DOHH2 (cell line): Measurements from ENCODE around the gene MRPL49.

ENCODE experiments used
- H3F3A ChIP-seq: fragments of 200-600 bp; sonication (generic), shearing (Covaris generic); 2 replicates; pipeline ENCODE4 v1.6.0; 2016; ENCODE audit warnings: antibody characterized with exemption, mild to moderate bottlenecking; ENCODE audit not compliant: control insufficient read depth, insufficient read depth
- H3K27ac ChIP-seq: fragments of 200-600 bp; sonication (generic); 2 replicates; pipeline ENCODE4 v1.5.1; 2014; ENCODE audit warnings: low read depth, mild to moderate bottlenecking, low read length, moderate library complexity
- H3K27me3 ChIP-seq: fragments of 200-600 bp; sonication (generic); 2 replicates; pipeline ENCODE4 v1.6.1; 2014; ENCODE audit warnings: mild to moderate bottlenecking, low read length, mixed read lengths; ENCODE audit not compliant: control insufficient read depth
- H3K36me3 ChIP-seq: fragments of 200-600 bp; sonication (generic); 2 replicates; pipeline ENCODE4 v1.6.1; 2014; ENCODE audit warnings: mild to moderate bottlenecking, low read length, moderate library complexity, mixed read lengths; ENCODE audit not compliant: control insufficient read depth
- H3K4me1 ChIP-seq: fragments of 200-600 bp; sonication (generic); 2 replicates; pipeline ENCODE4 v1.6.1; 2014; ENCODE audit warnings: mild to moderate bottlenecking, low read length, mixed read lengths; ENCODE audit not compliant: control insufficient read depth
- H3K4me2 ChIP-seq: fragments of 200-600 bp; sonication (generic); 2 replicates; pipeline ENCODE4 v1.6.0; 2014; ENCODE audit warnings: mild to moderate bottlenecking, low read length, moderate library complexity
- H3K4me3 ChIP-seq: fragments of 200-600 bp; sonication (generic); 2 replicates; pipeline ENCODE4 v1.5.1; 2014; ENCODE audit warnings: mild to moderate bottlenecking, low read length, mixed read lengths
- H3K79me2 ChIP-seq: fragments of 200-600 bp; sonication (generic); 2 replicates; pipeline ENCODE4 v1.6.1; 2014; ENCODE audit warnings: mild to moderate bottlenecking, low read length, mixed read lengths; ENCODE audit not compliant: control insufficient read depth
- H3K9me2 ChIP-seq: fragments of 200-600 bp; sonication (generic); replicated peaks from 2 replicates; pipeline ENCODE4 v1.6.1; 2014; ENCODE audit warnings: mild to moderate bottlenecking, low read length, mixed read lengths; ENCODE audit not compliant: control insufficient read depth
- H3K9me3 ChIP-seq: fragments of 200-600 bp; sonication (generic); 2 replicates; pipeline ENCODE4 v1.6.1; 2014; ENCODE audit warnings: antibody characterized with exemption, low read length, mixed read lengths; ENCODE audit not compliant: control insufficient read depth, insufficient read depth
- H4K20me1 ChIP-seq: fragments of 200-600 bp; sonication (generic); 2 replicates; pipeline ENCODE4 v1.6.0; 2014; ENCODE audit warnings: low read depth, mild to moderate bottlenecking, antibody characterized with exemption, low read length, moderate library complexity; ENCODE audit not compliant: control insufficient read depth, insufficient read depth
- CTCF ChIP-seq: fragments of 200-600 bp; sonication (generic); IDR thresholded peaks from one replicate; pipeline ENCODE4 v1.5.1; 2014; ENCODE audit warnings: antibody characterized with exemption, mild to moderate bottlenecking, low read depth, low read length; ENCODE audit not compliant: poor library complexity, severe bottlenecking
- EZH2phosphoT487 ChIP-seq: fragments of 200-600 bp; sonication (generic); IDR thresholded peaks from 2 replicates; pipeline ENCODE4 v1.6.1; 2017; ENCODE audit warnings: borderline replicate concordance, mild to moderate bottlenecking, antibody characterized with exemption, low read length, moderate library complexity, mixed read lengths

MRPL49 gene

GRCh38 chr11:65083834-65084597 is 38.1 kb upstream of the MRPL49 start, which contains the start of the genes CDCA5 and ZFPL1:
Gene CDCA5 (minus strand): TSS chr11:65084040. CDS start chr11:65083978, 62 bp downstream.
Gene ZFPL1 (plus strand): TSS chr11:65084222. CDS start chr11:65084699, 477 bp downstream.
- TF ChIP-seq EZH2phosphoT487 (no peak), CTCF (no peak)
- H3F3A ChIP-seq, result 0 out of 2 replicates have a peak, but pooled peaks cover 2% of the 10 kb centered on the region
- H3K79me2 ChIP-seq, result peaks cover 61% of the 10 kb centered on the region
- peak within 1 kb of the TSS; percentile 70 for H3K27ac ChIP-seq
- H4K20me1 ChIP-seq, result no peaks in the 10 kb centered on the region
- peak within 1 kb of the TSS; percentile 90 for H3K4me3 ChIP-seq
- H3K27me3 ChIP-seq, result no peaks in the 10 kb centered on the region
- H3K9me3 ChIP-seq, result no peaks in the 10 kb centered on the region
- H3K36me3 ChIP-seq, result peaks cover 73% of the 10 kb centered on the region
- H3K9me2 ChIP-seq, result no peaks in the 10 kb centered on the region
- peak within 1 kb of the TSS; percentile 85 for H3K4me2 ChIP-seq
- H3K4me1 ChIP-seq, result peaks cover 42% of the 10 kb centered on the region

- H3K9me2 ChIP-seq, result no peaks in the 10 kb centered on the region
- peaks cover 65% of the 10 kb centered on the region for H3K36me3 ChIP-seq
- no peaks in the 10 kb centered on the region for H3K9me3 ChIP-seq
- H4K20me1 ChIP-seq, result no peaks in the 10 kb centered on the region
- H3K27ac ChIP-seq, result peak overlapping the region; percentile 70; the same call in 1 of the 2 replicates
- H3K4me2 ChIP-seq, result peak overlapping the region; percentile 85
- H3K79me2 ChIP-seq, result peaks cover 54% of the 10 kb centered on the region
- peaks cover 37% of the 10 kb centered on the region for H3K4me1 ChIP-seq
- H3K27me3 ChIP-seq, result no peaks in the 10 kb centered on the region
- TF ChIP-seq EZH2phosphoT487 (no peak), CTCF (no peak)
- peak overlapping the region; percentile 90 for H3K4me3 ChIP-seq
- 0 out of 2 replicates have a peak, but pooled peaks cover 2% of the 10 kb centered on the region for H3F3A ChIP-seq
These were observed 37.3 kb upstream of the MRPL49 start for GRCh38 chr11:65084598-65085375.

GRCh38 chr11:65085446-65085845 is 36.7 kb upstream of the MRPL49 start:
- Histone ChIP-seq H3K9me3 (no peaks in the 10 kb centered on the region), H3K4me2 (0 out of 2 replicates have a peak overlapping the region, but pooled peaks have one; percentile 85), H4K20me1 (no peaks in the 10 kb centered on the region), H3K79me2 (peaks cover 49% of the 10 kb centered on the region), H3K4me1 (peaks cover 33% of the 10 kb centered on the region), H3K9me2 (no peaks in the 10 kb centered on the region), H3K27me3 (no peaks in the 10 kb centered on the region), H3F3A (0 out of 2 replicates have a peak, but pooled peaks cover 2% of the 10 kb centered on the region), H3K27ac (no peak overlapping the region), H3K4me3 (peak overlapping the region; percentile 90; the same call in 1 of the 2 replicates), H3K36me3 (peaks cover 60% of the 10 kb centered on the region)
- no peak for TF ChIP-seq EZH2phosphoT487
- no peak for TF ChIP-seq CTCF
